ENCODE data around the gene DDX5. TPM values are rescaled to one million over a fixed set of nuclear protein-coding genes. Genes with fewer than 3 reads are reported as not detected.
"Not testable (repeated sequence)": the region's sequence is repeated elsewhere in the genome, so short reads cannot be mapped to it uniquely, and the experiment has no call there.

DDX5 gene
- total RNA-seq, 6 donors from 2014 or later = 554 to 1,286 (median 754) TPM

DNA sequence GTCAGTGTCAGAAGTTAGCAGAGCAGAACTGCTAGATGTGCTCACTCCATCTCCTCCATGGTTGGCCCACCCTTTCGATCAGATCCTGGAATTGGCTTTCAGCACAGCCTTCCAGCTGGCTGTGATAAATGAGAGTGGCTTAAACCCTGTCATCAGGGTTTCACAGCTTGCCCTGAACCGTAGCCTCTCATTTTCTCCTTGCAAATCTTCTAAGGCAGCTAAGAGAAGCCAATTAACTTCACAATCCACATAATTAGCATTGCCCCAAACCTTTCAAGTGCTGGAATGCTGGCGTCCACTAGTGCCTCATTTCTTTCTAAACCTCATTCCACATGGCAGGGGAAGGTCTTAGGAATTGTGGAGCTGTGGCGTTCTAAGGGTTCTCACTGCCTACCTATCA, 35.5 kb downstream of the DDX5 start:
- 74 to 96% methylated on average over 4 of the region's 4 CpGs for WGBS, 2 donors
- DNase-seq (no peak), ATAC-seq (ENCODE audit: low FRiP score in 2 of 2) (no peak)
- no peaks in the 10 kb centered on the region for H3K9me3 ChIP-seq
- no peaks in the 10 kb centered on the region for H3K4me1 ChIP-seq
- no peak overlapping the region for H3K4me3 ChIP-seq
- no peaks in the 10 kb centered on the region for H3K27me3 ChIP-seq
- H3K27ac ChIP-seq = no peak overlapping the region
- TF ChIP-seq POLR2AphosphoS5 (IDR thresholded peaks at IDR 0.05) = no peak
- TF ChIP-seq, protein P1, sequence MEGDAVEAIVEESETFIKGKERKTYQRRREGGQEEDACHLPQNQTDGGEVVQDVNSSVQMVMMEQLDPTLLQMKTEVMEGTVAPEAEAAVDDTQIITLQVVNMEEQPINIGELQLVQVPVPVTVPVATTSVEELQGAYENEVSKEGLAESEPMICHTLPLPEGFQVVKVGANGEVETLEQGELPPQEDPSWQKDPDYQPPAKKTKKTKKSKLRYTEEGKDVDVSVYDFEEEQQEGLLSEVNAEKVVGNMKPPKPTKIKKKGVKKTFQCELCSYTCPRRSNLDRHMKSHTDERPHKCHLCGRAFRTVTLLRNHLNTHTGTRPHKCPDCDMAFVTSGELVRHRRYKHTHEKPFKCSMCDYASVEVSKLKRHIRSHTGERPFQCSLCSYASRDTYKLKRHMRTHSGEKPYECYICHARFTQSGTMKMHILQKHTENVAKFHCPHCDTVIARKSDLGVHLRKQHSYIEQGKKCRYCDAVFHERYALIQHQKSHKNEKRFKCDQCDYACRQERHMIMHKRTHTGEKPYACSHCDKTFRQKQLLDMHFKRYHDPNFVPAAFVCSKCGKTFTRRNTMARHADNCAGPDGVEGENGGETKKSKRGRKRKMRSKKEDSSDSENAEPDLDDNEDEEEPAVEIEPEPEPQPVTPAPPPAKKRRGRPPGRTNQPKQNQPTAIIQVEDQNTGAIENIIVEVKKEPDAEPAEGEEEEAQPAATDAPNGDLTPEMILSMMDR (IDR thresholded peaks at IDR 0.05) = no peak
- TF ChIP-seq POLR2A (IDR thresholded peaks at IDR 0.05) = no peak
- no peak for TF ChIP-seq EP300 (IDR thresholded peaks at IDR 0.05)
- H3K36me3 ChIP-seq = peaks cover 0 to 19% (median 0%) of the 10 kb centered on the region in 4 donors

DNA sequence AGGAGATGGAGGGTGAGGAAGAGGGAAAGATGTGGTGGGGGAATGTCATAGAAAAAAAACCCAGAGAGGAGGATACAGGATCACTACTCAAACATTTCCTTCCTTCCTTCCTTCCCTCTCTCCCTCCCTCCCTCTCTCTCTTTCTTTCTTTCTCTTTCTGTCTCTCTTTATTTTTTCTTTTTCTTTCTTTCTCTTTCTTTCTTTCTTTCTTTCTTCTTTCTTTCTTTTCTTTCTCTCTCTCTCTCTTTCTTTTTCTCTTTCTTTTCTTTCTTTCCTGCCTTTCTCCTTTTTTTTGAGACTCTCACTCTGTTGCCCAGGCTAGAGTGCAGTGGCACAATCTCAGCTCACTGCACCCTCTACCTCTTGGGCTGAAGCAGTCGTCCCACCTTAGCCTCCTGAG, 39.3 kb downstream of the DDX5 start:
- not testable (repeated sequence) for H3K27ac ChIP-seq; DNase-seq; H3K27me3 ChIP-seq; H3K9me3 ChIP-seq; H3K4me3 ChIP-seq; ATAC-seq (ENCODE audit: low FRiP score in 2 of 2); H3K4me1 ChIP-seq
- peaks cover 0 to 19% (median 0%) of the 10 kb centered on the region in 4 donors for H3K36me3 ChIP-seq
- WGBS, 2 donors = 65 to 75% methylated on average over 1 of the region's 1 CpG

DNA sequence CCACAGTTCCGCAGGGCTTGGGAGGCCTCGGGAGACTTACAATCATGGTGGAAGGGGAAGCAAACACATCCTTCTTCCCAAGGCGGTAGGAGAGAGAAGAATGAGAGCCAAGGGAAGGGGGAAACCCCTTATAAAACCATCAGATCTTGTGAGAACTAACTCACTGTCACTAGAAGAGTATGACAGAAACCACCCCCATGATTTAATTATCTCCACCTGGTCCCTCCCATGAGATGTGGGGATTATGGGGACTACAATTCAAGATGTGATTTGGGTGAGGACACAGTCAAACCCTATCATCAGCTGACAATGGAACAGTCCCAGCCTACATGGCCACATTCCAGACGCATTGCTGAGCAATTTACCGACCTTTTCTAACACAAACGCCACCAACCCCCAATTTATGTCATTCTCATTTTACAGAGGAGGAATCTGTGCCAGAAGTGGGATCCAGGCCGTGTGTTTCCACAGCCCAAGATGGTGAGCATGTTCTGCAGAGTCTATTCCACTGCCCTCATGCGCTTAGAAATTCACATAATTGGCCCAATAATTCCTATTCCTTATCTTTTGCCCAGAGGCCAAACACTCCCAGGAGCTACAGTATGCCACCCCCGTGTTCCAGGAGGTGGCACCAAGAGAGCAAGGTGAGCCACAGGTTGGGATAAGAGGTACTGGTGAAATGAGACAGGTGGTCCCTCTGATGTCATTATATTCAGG, 39.9 kb downstream of the DDX5 start:
- ATAC-seq (ENCODE audit: low FRiP score in 2 of 2) = no peak
- DNase-seq = no peak
- Histone ChIP-seq H3K9me3 (no peaks in the 10 kb centered on the region), H3K4me1 (no peaks in the 10 kb centered on the region), H3K4me3 (no peak overlapping the region), H3K36me3 (peaks cover 0 to 19% (median 0%) of the 10 kb centered on the region in 4 donors), H3K27ac (no peak overlapping the region), H3K27me3 (no peaks in the 10 kb centered on the region)
- WGBS, 2 donors = 74 to 75% methylated on average over 9 of the region's 9 CpGs
- TF ChIP-seq, protein P1 (IDR thresholded peaks at IDR 0.05) = no peak
- TF ChIP-seq EP300 (IDR thresholded peaks at IDR 0.05) = no peak
- no peak for TF ChIP-seq POLR2A (IDR thresholded peaks at IDR 0.05)
- TF ChIP-seq POLR2AphosphoS5 (IDR thresholded peaks at IDR 0.05) = no peak

DNA sequence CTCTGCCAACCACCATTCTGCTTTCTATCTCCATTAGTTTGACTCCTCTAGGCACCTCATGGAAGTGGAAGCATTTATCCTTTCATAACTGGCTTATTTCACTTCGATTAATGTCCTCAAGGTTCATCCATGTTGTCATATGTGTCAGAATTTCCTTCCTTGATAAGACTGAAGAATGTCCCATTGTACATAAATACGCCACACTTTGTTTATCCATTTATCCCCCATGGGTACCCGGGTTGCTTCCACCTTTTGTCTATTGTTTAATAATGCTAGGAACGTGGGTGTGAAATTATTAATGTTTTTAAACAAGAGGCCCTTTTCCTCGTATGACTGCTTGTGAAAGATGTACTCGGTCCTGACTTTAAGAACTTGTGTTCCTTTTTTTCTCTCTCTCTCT, 44.3 kb downstream of the DDX5 start:
- TF ChIP-seq EP300 (IDR thresholded peaks at IDR 0.05) (no peak), POLR2AphosphoS5 (IDR thresholded peaks at IDR 0.05) (no peak), POLR2A (IDR thresholded peaks at IDR 0.05) (no peak)
- TF ChIP-seq, protein P1 (IDR thresholded peaks at IDR 0.05) = no peak
- Histone ChIP-seq H3K27me3 (no peaks in the 10 kb centered on the region), H3K4me1 (peaks cover 0 to 7% (median under 1%) of the 10 kb centered on the region in 4 donors), H3K36me3 (peaks cover 0 to 6% (median 0%) of the 10 kb centered on the region in 4 donors), H3K9me3 (no peaks in the 10 kb centered on the region), H3K27ac (no peak overlapping the region), H3K4me3 (no peak overlapping the region)
- DNase-seq (no peak), ATAC-seq (ENCODE audit: low FRiP score in 2 of 2) (no peak)
- WGBS, 2 donors = 59 to 66% methylated on average over 6 of the region's 6 CpGs

DNA sequence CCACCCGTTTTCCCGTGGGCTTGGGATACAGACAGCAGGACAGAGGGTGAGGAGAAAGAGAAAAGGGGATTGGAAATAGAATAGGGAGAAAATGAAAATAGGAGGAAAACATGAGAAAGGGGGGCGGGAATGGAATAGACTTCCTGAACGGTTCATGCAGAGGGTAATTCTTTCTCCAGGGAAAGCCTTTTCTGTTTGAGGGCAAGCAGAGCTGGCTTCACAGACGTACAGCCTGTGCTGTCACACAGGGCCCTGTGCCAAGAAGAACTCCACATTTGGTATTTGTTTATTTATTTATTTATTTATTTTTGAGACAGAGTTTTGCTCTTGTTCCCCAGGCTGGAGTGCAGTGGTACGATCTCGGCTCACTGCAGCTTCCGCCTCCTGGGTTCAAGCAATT, 45.1 kb downstream of the DDX5 start:
- Histone ChIP-seq H3K4me3 (no peak overlapping the region), H3K27me3 (no peaks in the 10 kb centered on the region), H3K4me1 (peaks cover 0 to 15% (median 4%) of the 10 kb centered on the region in 4 donors), H3K36me3 (no peaks in the 10 kb centered on the region), H3K27ac (no peak overlapping the region), H3K9me3 (no peaks in the 10 kb centered on the region)
- no peak for ATAC-seq (ENCODE audit: low FRiP score in 2 of 2)
- DNase-seq = no peak
- TF ChIP-seq POLR2AphosphoS5 (IDR thresholded peaks at IDR 0.05) = no peak
- TF ChIP-seq, protein P1 (IDR thresholded peaks at IDR 0.05) = no peak
- TF ChIP-seq POLR2A (IDR thresholded peaks at IDR 0.05) = no peak
- TF ChIP-seq EP300 (IDR thresholded peaks at IDR 0.05) = no peak
- WGBS, 2 donors = 80% methylated on average over 8 of the region's 8 CpGs

DNA sequence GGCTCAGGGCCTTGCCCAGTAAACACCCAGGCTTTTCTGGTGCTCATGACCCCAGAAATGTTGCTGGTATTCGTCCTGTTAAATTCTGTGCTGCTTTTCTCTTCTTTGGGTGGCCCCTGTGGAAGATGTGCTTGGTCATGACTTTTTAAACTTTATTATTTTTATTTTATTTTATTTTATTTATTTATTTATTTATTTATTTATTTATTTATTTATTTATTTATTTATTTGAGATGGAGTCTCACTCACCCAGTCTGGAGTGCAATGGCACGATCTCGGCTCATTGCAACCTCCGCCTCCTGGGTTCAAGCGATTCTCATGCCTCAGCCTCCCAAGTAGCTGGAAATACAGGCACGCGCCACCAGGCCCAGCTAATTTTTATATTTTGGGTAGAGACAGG, 46.3 kb downstream of the DDX5 start:
- H3K36me3 ChIP-seq; H3K27ac ChIP-seq; H3K4me3 ChIP-seq; H3K9me3 ChIP-seq; ATAC-seq (ENCODE audit: low FRiP score in 2 of 2); H3K27me3 ChIP-seq; DNase-seq: not testable (repeated sequence)
- H3K4me1 ChIP-seq = peaks cover 0 to 19% (median 6%) of the 10 kb centered on the region in 4 donors
- 96% methylated on average over 7 of the region's 7 CpGs for WGBS, 2 donors
